SK-N-SH (cell line): ENCODE measurements around the gene FAM240B. TPM values are rescaled to one million over a fixed set of nuclear protein-coding genes. Genes with fewer than 3 reads are reported as not detected.

ENCODE experiments used
- CTCF ChIA-PET: fragments of 300-600, 350-600 bp; formaldehyde crosslinking; extraction: SDS; loops from one replicate; lab custom pipeline; 2021; lab: Yijun Ruan, JAX
- POLR2A ChIA-PET: fragments of 350-600 bp; sonication (Branson Sonifier 250); formaldehyde crosslinking; extraction: SDS; loops from one replicate; lab custom pipeline; 2020; ENCODE audit warnings: antibody characterized with exemption, inconsistent platforms; lab: Yijun Ruan, JAX
- DNase-seq: peaks from one replicate; pipeline ENCODE4 v3.0.0; 2012
- H2AFZ ChIP-seq: fragments of 200-600 bp; sonication (generic); 2 replicates; pipeline ENCODE4 v1.8.1; 2016; ENCODE audit warnings: antibody characterized with exemption, mild to moderate bottlenecking, low read depth
- H3F3A ChIP-seq: fragments of 200-600 bp; sonication (generic); replicated peaks from 2 replicates; pipeline ENCODE3; 2016; ENCODE audit warnings: antibody characterized with exemption, mild to moderate bottlenecking; ENCODE audit not compliant: insufficient read depth
- H3K27ac ChIP-seq, 2 experiments: fragments of 200-500 bp in 1 of 2; fragments of 200-600 bp in 1 of 2; sonication (Bioruptor generic) in 1 of 2; sonication (generic), shearing (Covaris generic) in 1 of 2; 2 replicates each; pipeline versions ENCODE4 v1.5.1 to v1.6.1; 2014 to 2016; ENCODE audit warnings: low read depth in 2 of 2, inconsistent platforms in 1 of 2, low read length in 1 of 2, mild to moderate bottlenecking in 1 of 2, mixed read lengths in 1 of 2
- H3K27me3 ChIP-seq: fragments of 200-600 bp; sonication (generic), shearing (Covaris generic); 2 replicates; pipeline ENCODE4 v1.6.1; 2016; ENCODE audit warnings: mixed run types; ENCODE audit not compliant: insufficient read depth
- H3K36me3 ChIP-seq, 2 experiments: fragments of 200-500 bp in 1 of 2; fragments of 200-600 bp in 1 of 2; sonication (Bioruptor generic) in 1 of 2; sonication (generic) in 1 of 2; replicated peaks in 1 of 2; 2 replicates each; pipeline versions ENCODE3 to v1.5.1; 2014 to 2016; ENCODE audit warnings: low read length in 1 of 2, mild to moderate bottlenecking in 1 of 2; ENCODE audit not compliant: insufficient read depth in 2 of 2, control insufficient read depth in 1 of 2
- H3K4me1 ChIP-seq, 2 experiments: fragments of 200-500 bp in 1 of 2; fragments of 200-600 bp in 1 of 2; sonication (Bioruptor generic) in 1 of 2; sonication (generic), shearing (Covaris generic) in 1 of 2; 2 replicates each; pipeline versions ENCODE4 v1.5.1 to v1.6.1; 2014 to 2016; ENCODE audit warnings: low read depth in 1 of 2, low read length in 1 of 2, mixed run types in 1 of 2; ENCODE audit not compliant: insufficient read depth in 2 of 2, control insufficient read depth in 1 of 2
- H3K4me2 ChIP-seq: fragments of 200-600 bp; sonication (generic), shearing (Covaris generic); 2 replicates; pipeline ENCODE4 v1.6.1; 2017; ENCODE audit warnings: mixed run types
- H3K4me3 ChIP-seq, 2 experiments: fragments of 200-500 bp in 1 of 2; fragments of 200-600 bp in 1 of 2; sonication (Bioruptor generic) in 1 of 2; sonication (generic), shearing (Covaris generic) in 1 of 2; 2 replicates each; pipeline versions ENCODE4 v1.5.1 to v1.8.1; 2014 to 2016; ENCODE audit warnings: low read depth in 2 of 2, inconsistent platforms in 1 of 2, low read length in 1 of 2, mild to moderate bottlenecking in 1 of 2, mixed read lengths in 1 of 2, moderate library complexity in 1 of 2
- H3K79me2 ChIP-seq: fragments of 200-600 bp; sonication (generic); 2 replicates; pipeline ENCODE4 v1.8.1; 2017; ENCODE audit warnings: mild to moderate bottlenecking; ENCODE audit not compliant: insufficient read depth
- H3K9ac ChIP-seq: fragments of 200-600 bp; sonication (generic); 2 replicates; pipeline ENCODE4 v1.6.1; 2017; ENCODE audit warnings: mixed run types
- H3K9me2 ChIP-seq: fragments of 200-600 bp; sonication (generic); 2 replicates; pipeline ENCODE4 v1.6.1; 2017; ENCODE audit warnings: mixed run types
- H3K9me3 ChIP-seq: fragments of 200-600 bp; sonication (generic); 2 replicates; pipeline ENCODE4 v1.6.1; 2017; ENCODE audit warnings: mixed run types, mild to moderate bottlenecking, moderate library complexity
- H4K20me1 ChIP-seq: fragments of 200-600 bp; sonication (generic); 2 replicates; pipeline ENCODE4 v1.6.1; 2017; ENCODE audit warnings: mild to moderate bottlenecking, mixed run types; ENCODE audit not compliant: insufficient read depth
- EP300 ChIP-seq, 2 experiments: IDR thresholded peaks; 2 replicates each; pipeline versions ENCODE4 v1.4.0 to v1.6.1; 2012; ENCODE audit warnings: borderline replicate concordance in 1 of 2, low read depth in 1 of 2, low read length in 1 of 2
- EZH2phosphoT487 ChIP-seq: fragments of 200-600 bp; sonication (generic); IDR thresholded peaks from 2 replicates; pipeline ENCODE4 v1.6.1; 2017; ENCODE audit warnings: low read depth, mixed run types, mild to moderate bottlenecking, antibody characterized with exemption, moderate library complexity, borderline replicate concordance
- FOSL2 ChIP-seq: IDR thresholded peaks from 2 replicates; pipeline ENCODE4 v1.4.0; 2012; ENCODE audit warnings: low read depth, mild to moderate bottlenecking, moderate library complexity, borderline replicate concordance
- GABPA ChIP-seq: IDR thresholded peaks from 2 replicates; pipeline ENCODE4 v1.4.0; 2012; ENCODE audit warnings: low read depth, mild to moderate bottlenecking
- GATA2 ChIP-seq: sonication (generic); formaldehyde crosslinking; IDR thresholded peaks from 2 replicates; pipeline ENCODE4 v1.5.0; 2020; ENCODE audit warnings: mild to moderate bottlenecking, missing genetic modification reagents
- MEF2A ChIP-seq: IDR thresholded peaks from 2 replicates; pipeline ENCODE4 v1.4.0; 2012; ENCODE audit warnings: low read depth, borderline replicate concordance
- NFIC ChIP-seq: IDR thresholded peaks from 2 replicates; pipeline ENCODE4 v1.4.0; 2012; ENCODE audit warnings: borderline replicate concordance
- RAD21 ChIP-seq: IDR thresholded peaks from 2 replicates; pipeline ENCODE4 v1.6.1; 2012; ENCODE audit warnings: mild to moderate bottlenecking, low read length
- RCOR1 ChIP-seq: fragments of 150-350 bp; IDR thresholded peaks from 2 replicates; pipeline ENCODE4 v1.6.1; 2017; ENCODE audit warnings: antibody characterized with exemption, low read length
- TAF1 ChIP-seq: IDR thresholded peaks from 2 replicates; pipeline ENCODE4 v1.6.1; 2012; ENCODE audit warnings: low read depth, mild to moderate bottlenecking, low read length, moderate library complexity, borderline replicate concordance
- TCF12 ChIP-seq: IDR thresholded peaks from 2 replicates; pipeline ENCODE4 v1.4.0; 2012
- TEAD4 ChIP-seq: IDR thresholded peaks from 2 replicates; pipeline ENCODE4 v1.4.0; 2012; ENCODE audit warnings: mild to moderate bottlenecking, borderline replicate concordance; ENCODE audit not compliant: insufficient read depth
- YY1 ChIP-seq: IDR thresholded peaks from 2 replicates; pipeline ENCODE4 v1.4.0; 2012; ENCODE audit warnings: low read depth, mild to moderate bottlenecking
- WGBS: methylation state at CpG from one replicate; pipeline ENCODE4 v1.1.6; 2017; ENCODE audit warnings: low lambda C conversion rate; 5-methylcytosine and 5-hydroxymethylcytosine counted together
- polyA plus RNA-seq, 3 experiments: library from polyadenylated mRNA; depleted of rRNA; stranded (reverse); fragments of >200 nt; gene quantifications; 2 replicates each; pipeline ENCODE4 v1.2.3, GENCODE V29; 2012
- TF ChIP-seq, protein P1 (sequence below): fragments of 150-350 bp; IDR thresholded peaks from 2 replicates; pipeline ENCODE4 v1.6.1; 2017; ENCODE audit warnings: antibody characterized with exemption, low read length, low read depth, borderline replicate concordance
- TF ChIP-seq, protein P2 (sequence below): IDR thresholded peaks from 2 replicates; pipeline ENCODE4; 2012
- TF ChIP-seq, protein P3 (sequence below): IDR thresholded peaks from 2 replicates; pipeline ENCODE4 v1.6.1; 2012; ENCODE audit warnings: mild to moderate bottlenecking, low read depth, low read length, moderate library complexity
- TF ChIP-seq, protein P4 (sequence below): IDR thresholded peaks from 2 replicates; pipeline ENCODE4 v1.4.0; 2012; ENCODE audit warnings: low read depth

The FAM240B gene
- polyA plus RNA-seq, 1 of the 3 experiments (the other 2 are of a cell fraction): not detected

DNA sequence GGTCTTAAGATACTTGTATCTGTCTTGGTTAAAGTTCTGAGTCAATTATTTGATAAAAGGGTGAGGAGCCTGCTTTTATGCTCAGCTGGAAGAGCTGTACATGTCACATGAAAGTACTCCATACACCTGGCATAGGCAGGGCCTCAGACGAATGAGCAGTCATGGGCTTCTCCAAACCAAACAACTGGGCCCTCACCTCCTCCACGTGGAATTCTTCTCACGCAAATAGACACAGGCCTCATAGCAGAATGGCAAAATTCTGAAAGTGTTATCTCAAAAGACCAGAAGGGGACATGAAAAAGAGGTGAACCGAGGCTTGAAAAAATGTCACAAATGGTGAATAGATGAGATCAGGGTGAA is 48.6 kb downstream of the FAM240B start:
- 45% methylated on average over 4 of the region's 4 CpGs for WGBS
- Histone ChIP-seq H3K9ac (no peak overlapping the region), H3K27me3 (no peaks in the 10 kb centered on the region), H3F3A (no peaks in the 10 kb centered on the region), H4K20me1 (no peaks in the 10 kb centered on the region), H3K27ac (no peak overlapping the region), H3K36me3 (no peaks in the 10 kb centered on the region), H3K79me2 (no peaks in the 10 kb centered on the region), H2AFZ (no peak overlapping the region), H3K9me3 (no peaks in the 10 kb centered on the region), H3K4me1 (peaks cover 0 to 7% of the 10 kb centered on the region in 2 experiments; a peak in 1 of 4 replicates), H3K4me2 (no peak overlapping the region), H3K9me2 (no peaks in the 10 kb centered on the region), H3K4me3 (no peak overlapping the region)
- ChIA-PET CTCF (interaction anchor here (1.0 to 2.0 kb wide), 3 partner anchors 10 to 29 kb away, joined by 3 to 5 read pairs (median 4); no protein-coding TSS in a partner anchor), POLR2A (no interaction called here)
- no peak for TF ChIP-seq MEF2A
- TF ChIP-seq, protein P1, sequence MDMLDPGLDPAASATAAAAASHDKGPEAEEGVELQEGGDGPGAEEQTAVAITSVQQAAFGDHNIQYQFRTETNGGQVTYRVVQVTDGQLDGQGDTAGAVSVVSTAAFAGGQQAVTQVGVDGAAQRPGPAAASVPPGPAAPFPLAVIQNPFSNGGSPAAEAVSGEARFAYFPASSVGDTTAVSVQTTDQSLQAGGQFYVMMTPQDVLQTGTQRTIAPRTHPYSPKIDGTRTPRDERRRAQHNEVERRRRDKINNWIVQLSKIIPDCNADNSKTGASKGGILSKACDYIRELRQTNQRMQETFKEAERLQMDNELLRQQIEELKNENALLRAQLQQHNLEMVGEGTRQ: no peak
- no peak for DNase-seq

DNA sequence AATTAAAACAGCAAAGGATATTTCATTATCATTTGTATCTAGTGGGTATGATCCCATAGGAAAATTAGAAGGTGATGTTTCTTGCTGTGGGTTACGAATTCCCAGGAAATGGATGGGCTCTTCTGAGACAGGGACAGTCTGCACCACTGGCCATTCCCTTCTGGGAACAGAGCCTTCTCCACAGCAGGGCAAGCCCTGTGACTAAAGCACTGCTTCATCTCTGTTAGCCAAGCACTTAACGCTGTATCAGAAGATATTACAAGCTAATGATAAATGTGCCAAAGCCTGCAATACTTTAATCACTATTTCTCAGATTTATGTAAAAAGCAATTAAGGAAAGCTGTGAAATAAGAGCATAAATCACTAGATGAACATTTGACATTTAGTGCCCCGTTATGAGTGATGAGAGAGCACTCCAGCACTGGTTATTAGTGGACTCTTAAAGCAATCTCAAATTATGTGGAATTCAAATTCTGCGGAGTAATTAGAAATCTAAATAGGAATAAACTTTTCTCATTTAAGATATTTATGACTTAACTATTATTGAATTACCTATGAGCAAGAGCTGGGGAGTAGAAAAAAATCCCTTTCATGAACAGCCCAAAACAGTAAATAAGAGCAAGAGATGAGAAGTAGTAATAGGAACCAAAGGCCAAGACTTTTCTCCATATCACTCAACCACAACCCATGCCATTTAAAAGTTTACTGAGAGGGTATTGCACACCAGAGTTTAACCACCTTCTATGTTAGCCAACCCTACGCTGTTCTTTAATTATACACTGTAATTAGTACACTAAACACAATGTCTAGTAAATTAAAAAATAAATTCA is 49.2 kb downstream of the FAM240B start:
- H3K9me3 ChIP-seq: no peaks in the 10 kb centered on the region
- no peaks in the 10 kb centered on the region for H3K36me3 ChIP-seq
- peaks cover 0 to 7% of the 10 kb centered on the region in 2 experiments; a peak in 1 of 4 replicates for H3K4me1 ChIP-seq
- 53% methylated on average over 5 of the region's 5 CpGs for WGBS
- no peaks in the 10 kb centered on the region for H3K27me3 ChIP-seq
- no peaks in the 10 kb centered on the region for H3K9me2 ChIP-seq
- H3F3A ChIP-seq: no peaks in the 10 kb centered on the region
- H3K79me2 ChIP-seq: no peaks in the 10 kb centered on the region
- no peak for DNase-seq
- H3K4me3 ChIP-seq: no peak overlapping the region
- no peak overlapping the region for H3K27ac ChIP-seq
- no peak overlapping the region for H2AFZ ChIP-seq
- TF ChIP-seq, protein P2, sequence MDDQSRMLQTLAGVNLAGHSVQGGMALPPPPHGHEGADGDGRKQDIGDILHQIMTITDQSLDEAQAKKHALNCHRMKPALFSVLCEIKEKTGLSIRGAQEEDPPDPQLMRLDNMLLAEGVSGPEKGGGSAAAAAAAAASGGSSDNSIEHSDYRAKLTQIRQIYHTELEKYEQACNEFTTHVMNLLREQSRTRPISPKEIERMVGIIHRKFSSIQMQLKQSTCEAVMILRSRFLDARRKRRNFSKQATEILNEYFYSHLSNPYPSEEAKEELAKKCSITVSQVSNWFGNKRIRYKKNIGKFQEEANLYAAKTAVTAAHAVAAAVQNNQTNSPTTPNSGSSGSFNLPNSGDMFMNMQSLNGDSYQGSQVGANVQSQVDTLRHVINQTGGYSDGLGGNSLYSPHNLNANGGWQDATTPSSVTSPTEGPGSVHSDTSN: no peak
- no peak for TF ChIP-seq RCOR1
- no peak for TF ChIP-seq EP300 (IDR thresholded peaks at IDR 0.05; ENCODE audit: borderline replicate concordance in 1 of 2, low read depth in 1 of 2, low read length in 1 of 2)
- no peak for TF ChIP-seq EZH2phosphoT487
- TF ChIP-seq, protein P3, sequence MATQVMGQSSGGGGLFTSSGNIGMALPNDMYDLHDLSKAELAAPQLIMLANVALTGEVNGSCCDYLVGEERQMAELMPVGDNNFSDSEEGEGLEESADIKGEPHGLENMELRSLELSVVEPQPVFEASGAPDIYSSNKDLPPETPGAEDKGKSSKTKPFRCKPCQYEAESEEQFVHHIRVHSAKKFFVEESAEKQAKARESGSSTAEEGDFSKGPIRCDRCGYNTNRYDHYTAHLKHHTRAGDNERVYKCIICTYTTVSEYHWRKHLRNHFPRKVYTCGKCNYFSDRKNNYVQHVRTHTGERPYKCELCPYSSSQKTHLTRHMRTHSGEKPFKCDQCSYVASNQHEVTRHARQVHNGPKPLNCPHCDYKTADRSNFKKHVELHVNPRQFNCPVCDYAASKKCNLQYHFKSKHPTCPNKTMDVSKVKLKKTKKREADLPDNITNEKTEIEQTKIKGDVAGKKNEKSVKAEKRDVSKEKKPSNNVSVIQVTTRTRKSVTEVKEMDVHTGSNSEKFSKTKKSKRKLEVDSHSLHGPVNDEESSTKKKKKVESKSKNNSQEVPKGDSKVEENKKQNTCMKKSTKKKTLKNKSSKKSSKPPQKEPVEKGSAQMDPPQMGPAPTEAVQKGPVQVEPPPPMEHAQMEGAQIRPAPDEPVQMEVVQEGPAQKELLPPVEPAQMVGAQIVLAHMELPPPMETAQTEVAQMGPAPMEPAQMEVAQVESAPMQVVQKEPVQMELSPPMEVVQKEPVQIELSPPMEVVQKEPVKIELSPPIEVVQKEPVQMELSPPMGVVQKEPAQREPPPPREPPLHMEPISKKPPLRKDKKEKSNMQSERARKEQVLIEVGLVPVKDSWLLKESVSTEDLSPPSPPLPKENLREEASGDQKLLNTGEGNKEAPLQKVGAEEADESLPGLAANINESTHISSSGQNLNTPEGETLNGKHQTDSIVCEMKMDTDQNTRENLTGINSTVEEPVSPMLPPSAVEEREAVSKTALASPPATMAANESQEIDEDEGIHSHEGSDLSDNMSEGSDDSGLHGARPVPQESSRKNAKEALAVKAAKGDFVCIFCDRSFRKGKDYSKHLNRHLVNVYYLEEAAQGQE: no peak
- TF ChIP-seq TAF1: no peak
- no peak for TF ChIP-seq TCF12
- no peak for TF ChIP-seq RAD21
- TF ChIP-seq, protein P1: no peak
- no peak for TF ChIP-seq TEAD4
- no peak for TF ChIP-seq FOSL2
- no peak for TF ChIP-seq GATA2
- TF ChIP-seq MEF2A: no peak
- TF ChIP-seq, protein P4, sequence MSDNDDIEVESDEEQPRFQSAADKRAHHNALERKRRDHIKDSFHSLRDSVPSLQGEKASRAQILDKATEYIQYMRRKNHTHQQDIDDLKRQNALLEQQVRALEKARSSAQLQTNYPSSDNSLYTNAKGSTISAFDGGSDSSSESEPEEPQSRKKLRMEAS: no peak
- no peak for TF ChIP-seq GABPA
- no peak for TF ChIP-seq YY1
- TF ChIP-seq NFIC: no peak
- TF ChIP-seq, all 33 proteins: peak for 0
- H3K4me2 ChIP-seq: no peak overlapping the region
- H3K9ac ChIP-seq: no peak overlapping the region
- CTCF ChIA-PET: interaction anchor here (0.6 to 2.0 kb wide), 3 partner anchors 9 to 68 kb away, joined by 3 to 5 read pairs (median 3); no protein-coding TSS in a partner anchor
- no peaks in the 10 kb centered on the region for H4K20me1 ChIP-seq
- POLR2A ChIA-PET: no interaction called here
